ENCODE data around the gene SMIM1.

DNA sequence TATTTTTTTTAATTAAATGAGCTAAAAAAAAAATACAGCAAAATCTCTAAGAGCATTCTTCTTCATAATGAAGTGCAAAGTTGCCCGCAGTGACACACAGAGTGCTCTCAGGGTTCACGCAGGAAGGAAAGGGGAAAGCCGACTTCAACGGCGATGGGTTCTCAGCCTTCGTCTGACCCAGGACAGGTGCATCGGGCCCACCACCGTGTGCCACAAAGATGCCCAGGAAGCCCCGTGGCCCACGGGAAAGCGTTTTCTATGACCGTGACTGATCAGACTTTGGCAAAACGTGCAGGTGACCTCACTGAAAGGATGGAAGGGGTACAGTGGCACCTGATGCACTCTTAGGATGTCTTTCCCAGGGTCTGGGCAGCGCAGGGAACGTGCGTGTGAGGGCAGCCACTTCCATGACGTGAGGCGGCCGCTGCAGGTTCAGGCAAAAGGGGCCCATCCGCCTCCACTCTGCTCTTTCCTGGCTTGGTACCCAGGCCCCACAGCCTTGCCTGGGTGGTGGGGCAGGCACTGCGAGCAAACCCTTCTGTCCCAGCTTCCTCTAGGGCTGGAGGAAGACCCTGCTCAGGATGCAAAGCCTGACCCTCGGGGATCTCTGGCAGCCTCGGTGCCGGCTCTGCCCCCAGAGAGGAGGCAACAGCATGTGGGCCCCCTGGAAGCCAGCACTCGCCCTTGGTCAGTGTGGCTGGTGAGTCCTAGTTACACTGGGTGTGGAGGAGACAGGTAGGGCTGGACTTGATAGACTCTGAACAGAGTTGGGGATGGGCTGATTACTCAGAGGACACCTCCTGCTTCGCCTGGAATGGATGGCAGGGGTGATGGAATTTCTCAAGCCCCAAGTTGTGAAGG lies 15.4 kb downstream of the SMIM1 start:
- TF ChIP-seq, protein P1, sequence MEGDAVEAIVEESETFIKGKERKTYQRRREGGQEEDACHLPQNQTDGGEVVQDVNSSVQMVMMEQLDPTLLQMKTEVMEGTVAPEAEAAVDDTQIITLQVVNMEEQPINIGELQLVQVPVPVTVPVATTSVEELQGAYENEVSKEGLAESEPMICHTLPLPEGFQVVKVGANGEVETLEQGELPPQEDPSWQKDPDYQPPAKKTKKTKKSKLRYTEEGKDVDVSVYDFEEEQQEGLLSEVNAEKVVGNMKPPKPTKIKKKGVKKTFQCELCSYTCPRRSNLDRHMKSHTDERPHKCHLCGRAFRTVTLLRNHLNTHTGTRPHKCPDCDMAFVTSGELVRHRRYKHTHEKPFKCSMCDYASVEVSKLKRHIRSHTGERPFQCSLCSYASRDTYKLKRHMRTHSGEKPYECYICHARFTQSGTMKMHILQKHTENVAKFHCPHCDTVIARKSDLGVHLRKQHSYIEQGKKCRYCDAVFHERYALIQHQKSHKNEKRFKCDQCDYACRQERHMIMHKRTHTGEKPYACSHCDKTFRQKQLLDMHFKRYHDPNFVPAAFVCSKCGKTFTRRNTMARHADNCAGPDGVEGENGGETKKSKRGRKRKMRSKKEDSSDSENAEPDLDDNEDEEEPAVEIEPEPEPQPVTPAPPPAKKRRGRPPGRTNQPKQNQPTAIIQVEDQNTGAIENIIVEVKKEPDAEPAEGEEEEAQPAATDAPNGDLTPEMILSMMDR (conservative IDR thresholded peaks at IDR 0.05 in 1 of 2, IDR thresholded peaks at IDR 0.05 in 1 of 2; ENCODE audit: extremely low read depth in 1 of 2, insufficient read depth in 1 of 2, low read depth in 1 of 2, low read length in 2 of 2) = no peak
- no peak for TF ChIP-seq EZH2 (IDR thresholded peaks at IDR 0.05; ENCODE audit: borderline replicate concordance, low read length)
